ENCODE measurements around the gene GGT7.

DNA sequence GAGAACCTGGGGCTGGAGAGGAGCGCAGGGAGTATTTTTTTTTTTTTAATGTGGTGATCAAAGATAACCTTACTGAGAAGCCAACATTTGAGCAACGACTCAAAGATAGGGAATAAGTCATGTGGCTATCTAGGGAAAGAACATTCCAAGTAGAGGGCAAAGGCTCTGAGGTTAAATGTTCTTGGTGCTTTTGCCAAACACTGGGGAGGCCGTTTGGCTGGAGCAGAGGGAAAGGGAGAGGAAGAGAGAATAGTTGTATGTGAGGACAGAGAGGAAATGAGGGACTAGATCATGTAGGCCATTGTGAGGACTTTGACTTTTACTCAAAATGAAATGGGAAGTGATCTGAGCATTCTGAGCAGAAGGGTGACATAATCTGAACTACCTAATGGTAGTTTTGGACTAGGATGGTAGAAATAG, 31.6 kb upstream of the GGT7 start:
- TF ChIP-seq, protein P1, sequence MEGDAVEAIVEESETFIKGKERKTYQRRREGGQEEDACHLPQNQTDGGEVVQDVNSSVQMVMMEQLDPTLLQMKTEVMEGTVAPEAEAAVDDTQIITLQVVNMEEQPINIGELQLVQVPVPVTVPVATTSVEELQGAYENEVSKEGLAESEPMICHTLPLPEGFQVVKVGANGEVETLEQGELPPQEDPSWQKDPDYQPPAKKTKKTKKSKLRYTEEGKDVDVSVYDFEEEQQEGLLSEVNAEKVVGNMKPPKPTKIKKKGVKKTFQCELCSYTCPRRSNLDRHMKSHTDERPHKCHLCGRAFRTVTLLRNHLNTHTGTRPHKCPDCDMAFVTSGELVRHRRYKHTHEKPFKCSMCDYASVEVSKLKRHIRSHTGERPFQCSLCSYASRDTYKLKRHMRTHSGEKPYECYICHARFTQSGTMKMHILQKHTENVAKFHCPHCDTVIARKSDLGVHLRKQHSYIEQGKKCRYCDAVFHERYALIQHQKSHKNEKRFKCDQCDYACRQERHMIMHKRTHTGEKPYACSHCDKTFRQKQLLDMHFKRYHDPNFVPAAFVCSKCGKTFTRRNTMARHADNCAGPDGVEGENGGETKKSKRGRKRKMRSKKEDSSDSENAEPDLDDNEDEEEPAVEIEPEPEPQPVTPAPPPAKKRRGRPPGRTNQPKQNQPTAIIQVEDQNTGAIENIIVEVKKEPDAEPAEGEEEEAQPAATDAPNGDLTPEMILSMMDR (IDR thresholded peaks at IDR 0.05), result no peak
- TF ChIP-seq, protein P2, sequence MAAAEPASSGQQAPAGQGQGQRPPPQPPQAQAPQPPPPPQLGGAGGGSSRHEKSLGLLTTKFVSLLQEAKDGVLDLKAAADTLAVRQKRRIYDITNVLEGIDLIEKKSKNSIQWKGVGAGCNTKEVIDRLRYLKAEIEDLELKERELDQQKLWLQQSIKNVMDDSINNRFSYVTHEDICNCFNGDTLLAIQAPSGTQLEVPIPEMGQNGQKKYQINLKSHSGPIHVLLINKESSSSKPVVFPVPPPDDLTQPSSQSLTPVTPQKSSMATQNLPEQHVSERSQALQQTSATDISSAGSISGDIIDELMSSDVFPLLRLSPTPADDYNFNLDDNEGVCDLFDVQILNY (CRISPR knock-in tag; IDR thresholded peaks at IDR 0.05), result no peak
- TF ChIP-seq, protein P3, sequence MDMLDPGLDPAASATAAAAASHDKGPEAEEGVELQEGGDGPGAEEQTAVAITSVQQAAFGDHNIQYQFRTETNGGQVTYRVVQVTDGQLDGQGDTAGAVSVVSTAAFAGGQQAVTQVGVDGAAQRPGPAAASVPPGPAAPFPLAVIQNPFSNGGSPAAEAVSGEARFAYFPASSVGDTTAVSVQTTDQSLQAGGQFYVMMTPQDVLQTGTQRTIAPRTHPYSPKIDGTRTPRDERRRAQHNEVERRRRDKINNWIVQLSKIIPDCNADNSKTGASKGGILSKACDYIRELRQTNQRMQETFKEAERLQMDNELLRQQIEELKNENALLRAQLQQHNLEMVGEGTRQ (CRISPR knock-in tag; IDR thresholded peaks at IDR 0.05), result no peak
